Activated T-helper 2 cell treated with anti-CD3 and anti-CD28 coated beads, Interferon-gamma antibody, Interleukin-2, Interleukin-4, amounts not matched to agents 10 μg/mL and 5 μg/mL and 100 μg/mL, durations not matched to agents 14 hours and 24 hours and 36 hours (primary cell): ENCODE results near the gene TRMT2B. TPM values are rescaled to one million over a fixed set of nuclear protein-coding genes. Genes with fewer than 3 reads are reported as not detected.
"Not testable (repeated sequence)": the region's sequence is repeated elsewhere in the genome, so short reads cannot be mapped to it uniquely, and the experiment has no call there.

ENCODE experiments used
- DNase-seq: peaks from one replicate; pipeline ENCODE4 v3.0.0; 2021; ENCODE audit warnings: low spot score
- H3K27ac Mint-ChIP-seq: one replicate; pipeline ENCODE4 v1.8.0; 2021; ENCODE audit warnings: mixed read lengths
- H3K27me3 Mint-ChIP-seq: one replicate; pipeline ENCODE4 v1.8.0; 2021; ENCODE audit warnings: low read depth, mixed read lengths
- H3K36me3 Mint-ChIP-seq: one replicate; pipeline ENCODE4 v1.8.0; 2021; ENCODE audit warnings: low read depth, mixed read lengths
- H3K4me1 Mint-ChIP-seq: one replicate; pipeline ENCODE4 v1.8.0; 2021; ENCODE audit warnings: low read depth, mixed read lengths
- H3K4me3 Mint-ChIP-seq: one replicate; pipeline ENCODE4 v1.8.0; 2021; ENCODE audit warnings: low read depth, mild to moderate bottlenecking, moderate library complexity, mixed read lengths
- H3K9me3 Mint-ChIP-seq: one replicate; pipeline ENCODE4 v1.8.0; 2021; ENCODE audit warnings: mixed read lengths
- intact Hi-C: fragments of 100-400 bp; cut with micrococcal nuclease; formaldehyde crosslinking; loops from one replicate; pipeline ENCODE4 v1.15.1; 2023
- total RNA-seq: library from RNA; stranded (reverse); gene quantifications from 2 replicates; pipeline ENCODE4 v1.2.3, GENCODE V29; 2022

Gene TRMT2B
- total RNA-seq, 1 donor from 2014 or later = 21.5 TPM

DNA sequence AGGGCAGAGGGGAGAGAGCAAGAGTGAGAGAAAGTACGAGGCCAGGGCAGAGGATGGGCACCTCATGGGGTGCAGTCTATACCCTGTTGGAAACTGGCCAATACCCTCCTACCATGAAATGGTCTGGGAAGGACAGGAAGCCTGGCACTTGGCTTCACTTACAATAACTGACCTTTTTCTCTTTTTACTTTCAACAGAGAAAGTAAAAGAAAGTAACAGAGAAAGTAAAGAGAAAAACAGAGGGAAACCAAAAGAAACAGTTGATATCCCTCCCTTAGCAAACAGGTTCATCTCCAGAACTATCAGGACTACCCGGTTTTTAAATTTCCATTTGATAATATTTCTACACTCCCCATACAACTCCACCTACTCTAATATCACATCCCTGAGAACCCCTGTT lies 61.8 kb downstream of the TRMT2B start:
- H3K36me3 Mint-ChIP-seq = peaks cover 10% of the 10 kb centered on the region
- intact Hi-C loops = loop anchor here (10.0 kb wide), 1 partner anchor 165 kb away; the partner anchor contains the start of gene CSTF2
- H3K27ac Mint-ChIP-seq = no peak overlapping the region
- no peak overlapping the region for H3K4me3 Mint-ChIP-seq
- no peaks in the 10 kb centered on the region for H3K27me3 Mint-ChIP-seq
- DNase-seq = no peak
- H3K9me3 Mint-ChIP-seq = no peaks in the 10 kb centered on the region
- H3K4me1 Mint-ChIP-seq = peaks cover 11% of the 10 kb centered on the region

- intact Hi-C loops = no loop called here
- Mint-ChIP-seq H3K4me3 (no peak overlapping the region), H3K4me1 (no peaks in the 10 kb centered on the region), H3K27ac (no peak overlapping the region), H3K27me3 (no peaks in the 10 kb centered on the region), H3K9me3 (no peaks in the 10 kb centered on the region), H3K36me3 (peaks cover 3% of the 10 kb centered on the region)
- no peak for DNase-seq
Observed at GRCh38 chrX:100984818-100985217, 67.1 kb downstream of the TRMT2B start.

DNA sequence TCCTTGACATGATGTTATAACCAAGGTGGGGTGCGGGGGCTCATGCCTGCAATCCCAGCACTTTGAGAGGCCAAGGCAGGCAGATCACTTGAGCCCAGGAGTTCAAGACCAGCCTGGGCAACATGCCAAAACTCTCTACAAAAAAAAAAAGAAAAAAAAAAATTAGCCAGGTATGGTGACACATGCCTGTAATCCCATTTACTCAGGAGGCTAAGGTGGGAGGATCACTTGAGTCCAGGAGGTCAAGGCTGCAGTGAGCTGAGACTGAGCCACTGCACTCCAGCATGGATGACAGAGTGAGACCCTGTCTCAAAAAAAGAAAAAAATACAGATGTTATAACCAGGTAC lies 70.4 kb downstream of the TRMT2B start:
- H3K27ac Mint-ChIP-seq, H3K9me3 Mint-ChIP-seq, H3K4me3 Mint-ChIP-seq, intact Hi-C loops, H3K27me3 Mint-ChIP-seq, H3K36me3 Mint-ChIP-seq, DNase-seq, H3K4me1 Mint-ChIP-seq: not testable (repeated sequence)

- Mint-ChIP-seq H3K36me3 (peaks cover 4% of the 10 kb centered on the region), H3K9me3 (no peaks in the 10 kb centered on the region), H3K4me1 (no peaks in the 10 kb centered on the region), H3K4me3 (no peak overlapping the region), H3K27ac (no peak overlapping the region), H3K27me3 (no peaks in the 10 kb centered on the region)
- DNase-seq = no peak
- intact Hi-C loops = no loop called here
Observed at GRCh38 chrX:100980608-100981497, 71.1 kb downstream of the TRMT2B start.

- no peak for DNase-seq
- intact Hi-C loops = no loop called here
- no peaks in the 10 kb centered on the region for H3K9me3 Mint-ChIP-seq
- no peak overlapping the region for H3K4me3 Mint-ChIP-seq
- H3K36me3 Mint-ChIP-seq = peaks cover 4% of the 10 kb centered on the region
- H3K27me3 Mint-ChIP-seq = no peaks in the 10 kb centered on the region
- no peaks in the 10 kb centered on the region for H3K4me1 Mint-ChIP-seq
- no peak overlapping the region for H3K27ac Mint-ChIP-seq
Observed at GRCh38 chrX:100979881-100980607, 71.9 kb downstream of the TRMT2B start.

DNA sequence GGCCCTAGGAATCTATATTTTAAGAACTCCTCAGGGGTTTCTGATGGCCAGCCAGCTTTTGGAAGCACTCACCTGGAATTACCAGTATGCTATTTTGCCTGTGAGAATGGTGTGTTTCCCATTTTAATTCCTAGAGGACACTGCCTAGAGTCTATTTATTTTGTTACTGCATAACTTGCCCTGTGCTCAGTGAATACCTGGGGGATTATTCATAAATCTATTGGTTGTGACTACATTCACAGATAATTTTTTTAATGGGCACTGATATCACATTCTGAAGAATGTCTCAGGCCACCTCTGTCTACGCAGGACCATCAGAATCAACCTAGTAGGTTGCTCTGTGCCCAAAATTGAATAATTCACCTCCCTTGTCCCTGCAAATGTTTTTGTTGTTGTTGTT lies 75.7 kb downstream of the TRMT2B start:
- Mint-ChIP-seq H3K36me3 (peaks cover 4% of the 10 kb centered on the region), H3K4me3 (no peak overlapping the region), H3K9me3 (no peaks in the 10 kb centered on the region), H3K27ac (no peak overlapping the region), H3K27me3 (no peaks in the 10 kb centered on the region), H3K4me1 (no peaks in the 10 kb centered on the region)
- DNase-seq = no peak
- intact Hi-C loops = no loop called here

- H3K4me3 Mint-ChIP-seq = no peak overlapping the region
- DNase-seq = no peak
- H3K9me3 Mint-ChIP-seq = no peaks in the 10 kb centered on the region
- no peak overlapping the region for H3K27ac Mint-ChIP-seq
- peaks cover 4% of the 10 kb centered on the region for H3K36me3 Mint-ChIP-seq
- H3K27me3 Mint-ChIP-seq = no peaks in the 10 kb centered on the region
- intact Hi-C loops = no loop called here
- H3K4me1 Mint-ChIP-seq = no peaks in the 10 kb centered on the region
Observed at GRCh38 chrX:100975212-100975611, 76.7 kb downstream of the TRMT2B start.

DNA sequence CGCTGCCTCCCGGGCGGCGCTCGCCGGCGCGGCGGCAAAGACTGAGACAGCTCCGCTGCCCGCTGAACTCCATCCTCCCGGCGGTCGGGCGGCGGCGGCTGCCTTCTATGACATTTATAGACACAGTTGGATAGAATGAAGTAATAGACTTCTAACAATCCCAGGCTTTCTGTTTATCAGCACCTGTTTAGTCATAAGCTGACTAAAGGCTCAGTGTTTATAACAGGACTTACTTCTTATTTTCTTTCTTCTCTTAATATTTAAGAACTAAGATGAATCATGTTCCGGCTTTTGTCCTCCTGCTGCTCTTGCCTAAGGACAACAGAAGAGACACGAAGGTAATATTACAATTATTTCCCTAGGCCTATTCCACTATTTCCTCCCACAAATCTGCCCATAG lies 78.5 kb downstream of the TRMT2B start:
- intact Hi-C loops = no loop called here
- H3K4me3 Mint-ChIP-seq = no peak overlapping the region
- H3K9me3 Mint-ChIP-seq = no peaks in the 10 kb centered on the region
- H3K4me1 Mint-ChIP-seq = no peaks in the 10 kb centered on the region
- H3K36me3 Mint-ChIP-seq = no peaks in the 10 kb centered on the region
- DNase-seq = no peak
- H3K27me3 Mint-ChIP-seq = no peaks in the 10 kb centered on the region
- H3K27ac Mint-ChIP-seq = no peak overlapping the region

DNA sequence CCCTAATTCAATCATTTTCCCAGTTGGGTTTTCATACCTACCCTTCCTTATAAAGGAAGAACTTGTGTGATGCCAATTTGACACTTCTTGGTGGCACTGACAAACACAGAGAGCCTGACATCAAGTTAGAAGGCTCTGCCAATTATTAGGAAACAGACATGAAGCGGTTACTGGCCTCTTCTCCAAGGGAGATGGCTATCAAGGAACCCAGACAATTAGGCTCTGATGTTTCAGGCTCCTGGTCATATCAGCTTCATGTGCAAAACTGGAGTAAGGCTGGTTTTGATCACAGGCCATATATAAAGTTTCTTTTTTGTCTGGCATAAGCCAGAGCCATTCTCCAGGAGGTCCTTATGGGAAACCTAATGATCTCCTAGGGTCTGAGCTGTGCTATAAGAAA lies 82.0 kb downstream of the TRMT2B start:
- no peaks in the 10 kb centered on the region for H3K36me3 Mint-ChIP-seq
- no peaks in the 10 kb centered on the region for H3K4me1 Mint-ChIP-seq
- H3K4me3 Mint-ChIP-seq = no peak overlapping the region
- no peak for DNase-seq
- H3K27me3 Mint-ChIP-seq = no peaks in the 10 kb centered on the region
- H3K9me3 Mint-ChIP-seq = no peaks in the 10 kb centered on the region
- H3K27ac Mint-ChIP-seq = no peak overlapping the region
- intact Hi-C loops = no loop called here

DNA sequence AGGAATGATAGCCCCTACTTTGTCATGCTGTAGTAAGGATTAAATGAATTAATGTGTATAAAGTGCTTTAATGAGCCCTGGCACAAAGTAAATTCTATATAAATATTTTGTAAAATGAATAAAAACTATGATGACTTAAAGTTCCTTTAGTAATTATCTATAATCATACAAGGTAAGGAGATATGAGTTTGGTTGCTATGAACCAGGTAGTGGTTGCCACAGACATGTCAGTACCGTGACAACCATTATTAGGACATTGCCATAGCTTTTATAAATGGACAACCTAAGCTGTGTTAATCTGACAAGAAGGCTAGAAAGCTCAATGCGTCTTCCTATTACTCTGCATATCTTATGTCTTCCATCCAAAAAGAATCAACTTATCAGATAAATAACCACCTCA lies 82.5 kb downstream of the TRMT2B start, which contains the start of gene ARL13A:
Gene ARL13A (plus strand): TSS at position 301 of the 400 bp plus-strand sequence. CDS start 3,982 bp downstream, outside the sequence.
- H3K36me3 Mint-ChIP-seq = no peaks in the 10 kb centered on the region
- no peaks in the 10 kb centered on the region for H3K9me3 Mint-ChIP-seq
- H3K27ac Mint-ChIP-seq = no peak within 1 kb of the TSS
- H3K27me3 Mint-ChIP-seq = no peaks in the 10 kb centered on the region
- no peak for DNase-seq
- H3K4me1 Mint-ChIP-seq = no peaks in the 10 kb centered on the region
- intact Hi-C loops = no loop called here
- no peak within 1 kb of the TSS for H3K4me3 Mint-ChIP-seq

- intact Hi-C loops = no loop called here
- no peaks in the 10 kb centered on the region for H3K36me3 Mint-ChIP-seq
- H3K4me1 Mint-ChIP-seq = no peaks in the 10 kb centered on the region
- no peaks in the 10 kb centered on the region for H3K9me3 Mint-ChIP-seq
- H3K27me3 Mint-ChIP-seq = no peaks in the 10 kb centered on the region
- H3K4me3 Mint-ChIP-seq = no peak overlapping the region
- H3K27ac Mint-ChIP-seq = no peak overlapping the region
- DNase-seq = no peak
Observed at GRCh38 chrX:100964362-100964761, 87.5 kb downstream of the TRMT2B start.

GRCh38 chrX:100962811-100963210 lies 89.1 kb downstream of the TRMT2B start:
- Mint-ChIP-seq H3K9me3 (no peaks in the 10 kb centered on the region), H3K4me3 (no peak overlapping the region), H3K27me3 (no peaks in the 10 kb centered on the region), H3K27ac (no peak overlapping the region), H3K36me3 (no peaks in the 10 kb centered on the region), H3K4me1 (no peaks in the 10 kb centered on the region)
- intact Hi-C loops = no loop called here
- DNase-seq = no peak
